Measurements from ENCODE around the gene RNASET2.

DNA sequence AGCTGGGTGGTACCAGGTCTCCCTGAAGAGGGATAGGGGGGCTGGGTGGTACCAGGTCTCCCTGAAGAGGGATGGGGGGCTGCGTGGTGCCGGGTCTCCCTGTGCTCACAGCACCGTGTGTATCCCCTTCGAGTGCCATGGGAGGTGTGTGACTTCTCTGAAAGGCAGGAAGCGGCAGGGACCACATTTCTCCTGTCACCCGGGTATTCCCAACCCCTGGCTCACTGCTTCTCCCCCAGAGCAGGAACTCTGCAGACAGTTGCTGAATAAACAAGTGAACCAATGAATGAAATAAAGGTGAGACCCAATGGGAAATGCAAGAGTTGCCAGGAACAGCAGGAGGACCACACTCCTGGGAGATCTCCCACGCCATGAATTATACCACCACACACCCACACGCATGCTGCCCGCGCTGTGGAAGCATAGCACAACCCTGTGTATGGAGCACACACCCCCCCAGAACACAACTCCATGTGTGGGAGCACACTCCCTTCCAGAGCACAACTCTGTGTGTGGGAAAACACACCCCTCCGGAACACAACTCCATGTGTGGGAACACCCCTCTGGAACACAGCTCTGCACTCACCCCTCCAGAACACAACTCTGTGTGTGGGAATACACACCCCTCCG is 50.7 kb downstream of the RNASET2 start:
- TF ChIP-seq, protein P1, sequence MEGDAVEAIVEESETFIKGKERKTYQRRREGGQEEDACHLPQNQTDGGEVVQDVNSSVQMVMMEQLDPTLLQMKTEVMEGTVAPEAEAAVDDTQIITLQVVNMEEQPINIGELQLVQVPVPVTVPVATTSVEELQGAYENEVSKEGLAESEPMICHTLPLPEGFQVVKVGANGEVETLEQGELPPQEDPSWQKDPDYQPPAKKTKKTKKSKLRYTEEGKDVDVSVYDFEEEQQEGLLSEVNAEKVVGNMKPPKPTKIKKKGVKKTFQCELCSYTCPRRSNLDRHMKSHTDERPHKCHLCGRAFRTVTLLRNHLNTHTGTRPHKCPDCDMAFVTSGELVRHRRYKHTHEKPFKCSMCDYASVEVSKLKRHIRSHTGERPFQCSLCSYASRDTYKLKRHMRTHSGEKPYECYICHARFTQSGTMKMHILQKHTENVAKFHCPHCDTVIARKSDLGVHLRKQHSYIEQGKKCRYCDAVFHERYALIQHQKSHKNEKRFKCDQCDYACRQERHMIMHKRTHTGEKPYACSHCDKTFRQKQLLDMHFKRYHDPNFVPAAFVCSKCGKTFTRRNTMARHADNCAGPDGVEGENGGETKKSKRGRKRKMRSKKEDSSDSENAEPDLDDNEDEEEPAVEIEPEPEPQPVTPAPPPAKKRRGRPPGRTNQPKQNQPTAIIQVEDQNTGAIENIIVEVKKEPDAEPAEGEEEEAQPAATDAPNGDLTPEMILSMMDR (conservative IDR thresholded peaks at IDR 0.05 in 1 of 2, IDR thresholded peaks at IDR 0.05 in 1 of 2; ENCODE audit: low read depth in 1 of 2, low read length in 2 of 2): no peak
- TF ChIP-seq EZH2 (IDR thresholded peaks at IDR 0.05; ENCODE audit: low read length, missing control alignments): no peak
